Stimulated activated CD4-positive, alpha-beta T cell treated with anti-CD3 and anti-CD28 coated beads, Interleukin-1b, Interleukin-23, amount 100 ng/mL, for 4 hours (primary cell): Measurements from ENCODE around the gene ADAM23.

Experiments used
- DNase-seq, 2 donors: peaks; one replicate each; pipeline ENCODE4 v3.0.0-alpha.2; 2020; ENCODE audit warnings: low read depth in 2 of 2

The ADAM23 gene

DNA sequence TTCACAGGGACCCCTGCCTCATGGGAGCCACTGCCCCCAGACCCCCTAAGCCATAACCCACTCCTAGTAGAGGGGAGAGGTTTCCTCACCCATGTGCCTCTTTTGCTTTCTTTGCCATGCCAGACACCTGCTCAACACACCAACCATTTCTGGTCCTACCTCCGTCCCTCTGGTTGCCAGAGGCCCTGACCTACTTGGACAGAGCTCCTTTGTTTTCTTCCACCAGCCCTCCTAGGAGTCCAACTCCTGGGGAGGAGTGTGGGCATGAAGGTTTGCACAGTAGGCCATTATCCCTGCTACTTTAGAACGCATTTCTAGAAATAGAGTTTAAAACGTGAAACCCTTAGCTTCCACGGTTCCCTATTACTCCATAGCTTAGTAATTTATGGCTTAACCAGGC is 122.3 kb downstream of the ADAM23 start:
- DNase-seq, result no peak

GRCh38 chr2:206569470-206569869 is 126.1 kb downstream of the ADAM23 start:
- no peak for DNase-seq

DNA sequence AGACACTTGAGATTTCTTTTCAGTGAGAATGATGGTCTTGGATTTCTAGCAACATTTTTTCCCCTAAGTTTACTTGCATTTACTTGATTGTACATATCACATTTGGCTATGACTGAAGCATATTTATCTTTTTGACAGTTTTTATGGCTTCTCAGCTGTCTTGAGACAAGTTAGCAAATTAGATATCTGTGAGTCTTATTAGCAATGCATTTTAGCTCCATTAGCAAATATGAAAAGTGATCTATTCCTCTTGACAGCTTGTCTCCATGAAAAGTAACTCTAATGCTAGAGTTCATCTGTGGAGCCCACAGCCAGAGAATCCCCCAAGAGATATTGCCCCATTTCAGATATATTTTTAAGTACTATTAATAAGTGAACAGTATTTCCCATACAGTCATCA is 126.9 kb downstream of the ADAM23 start:
- no peak for DNase-seq

DNA sequence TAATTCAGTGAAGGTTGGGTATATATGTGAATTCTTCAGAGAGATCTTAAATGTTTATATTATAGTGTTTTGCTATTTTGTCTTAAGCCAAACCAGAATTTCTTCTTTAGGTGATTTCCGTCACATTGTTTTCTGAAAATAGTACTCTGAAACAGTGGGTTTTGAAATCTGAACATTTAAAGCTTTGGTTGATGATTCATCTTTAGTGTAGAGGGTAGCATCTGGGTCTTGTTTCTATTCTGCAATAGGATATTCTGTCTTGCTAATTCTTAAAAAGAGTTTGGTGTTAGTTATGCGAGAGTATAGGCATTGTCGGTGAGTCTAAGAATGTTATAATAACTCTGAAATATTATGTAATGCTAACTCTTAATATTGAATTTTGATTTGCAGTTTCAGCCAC is 129.4 kb downstream of the ADAM23 start:
- no peak for DNase-seq

DNA sequence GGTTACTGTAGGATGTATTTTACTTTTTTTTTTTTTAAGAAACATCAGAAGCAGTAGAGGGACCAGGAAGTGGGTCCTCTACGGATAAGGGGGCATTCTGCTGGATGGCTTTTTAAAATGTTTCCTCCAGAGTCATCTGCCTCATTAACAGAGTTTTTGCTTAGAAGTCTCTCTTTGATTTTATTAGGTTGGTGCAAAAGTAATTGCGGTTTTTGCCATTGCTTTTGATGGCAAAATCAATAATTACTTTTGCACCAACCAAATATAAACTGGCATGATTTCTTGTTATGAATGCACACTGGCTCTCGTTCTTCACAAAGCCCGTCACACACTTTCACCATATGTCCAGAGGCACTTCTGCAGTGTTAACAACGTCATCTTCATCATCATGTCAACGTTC is 130.5 kb downstream of the ADAM23 start:
- DNase-seq, result no peak

DNA sequence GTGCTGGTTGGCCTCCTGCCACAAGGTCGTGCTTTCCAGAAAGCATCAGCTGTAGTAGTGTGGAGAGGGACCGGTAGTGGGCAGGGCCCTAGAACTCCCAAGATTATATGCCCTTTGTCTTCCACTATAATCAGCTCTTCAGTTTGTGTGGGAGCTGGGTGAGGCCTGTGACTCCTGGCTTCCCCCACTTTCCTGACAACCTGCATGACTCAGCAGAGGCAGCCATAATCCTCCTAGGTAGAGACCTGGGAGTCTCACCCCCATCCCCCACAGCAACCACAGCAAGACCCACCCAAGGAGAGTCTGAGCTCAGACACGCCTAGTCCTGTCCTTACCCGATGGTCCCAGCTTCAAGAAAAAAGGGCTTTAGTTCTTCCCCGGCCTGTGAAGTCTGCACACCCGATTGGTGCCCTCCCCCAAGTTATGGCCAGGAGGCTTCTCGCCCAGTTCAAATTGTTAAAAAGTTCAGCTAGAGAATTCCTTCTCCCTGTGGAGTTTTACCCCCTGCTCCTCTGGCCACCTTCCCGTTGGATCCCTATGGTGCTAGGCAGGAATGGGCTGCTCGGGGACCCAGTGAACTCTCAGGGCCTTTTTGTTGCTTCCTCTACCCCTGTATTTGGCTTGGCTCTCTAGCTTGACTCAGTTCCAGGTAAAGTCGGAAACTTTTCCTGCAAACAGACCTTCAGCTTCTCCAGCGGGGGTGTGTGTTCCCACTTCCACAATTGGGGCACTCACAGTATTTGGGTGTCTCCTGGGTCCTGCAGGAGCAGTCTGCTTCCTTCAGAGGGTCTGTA is 141.2 kb downstream of the ADAM23 start:
- DNase-seq, result no peak

DNA sequence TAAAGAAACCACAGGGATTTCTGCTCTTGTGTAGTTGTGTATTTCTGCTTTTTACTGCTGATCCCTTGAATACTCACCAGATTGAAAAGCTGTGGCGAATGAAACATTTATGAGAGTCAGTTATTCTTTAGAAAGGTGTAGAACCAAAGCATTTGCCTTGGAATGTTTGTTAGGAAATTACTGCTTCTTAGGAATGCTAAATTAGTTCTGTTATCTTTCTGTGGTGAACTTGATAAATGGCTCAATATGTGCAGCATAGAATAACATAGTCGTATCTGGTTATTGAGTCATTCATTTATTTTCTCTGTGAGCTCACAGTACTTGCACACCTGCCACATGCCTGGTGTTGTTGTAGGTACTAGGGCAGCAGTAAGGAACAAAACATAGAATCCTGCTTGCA is 142.0 kb downstream of the ADAM23 start:
- no peak for DNase-seq

- DNase-seq, result no peak
Measured at GRCh38 chr2:206586609-206587008, 143.3 kb downstream of the ADAM23 start.

GRCh38 chr2:206597717-206598218 is 154.4 kb downstream of the ADAM23 start:
- no peak for DNase-seq

- DNase-seq, result no peak
Measured at GRCh38 chr2:206603243-206603642, 159.9 kb downstream of the ADAM23 start.

GRCh38 chr2:206610451-206610850 is 167.1 kb downstream of the ADAM23 start:
- no peak for DNase-seq

DNA sequence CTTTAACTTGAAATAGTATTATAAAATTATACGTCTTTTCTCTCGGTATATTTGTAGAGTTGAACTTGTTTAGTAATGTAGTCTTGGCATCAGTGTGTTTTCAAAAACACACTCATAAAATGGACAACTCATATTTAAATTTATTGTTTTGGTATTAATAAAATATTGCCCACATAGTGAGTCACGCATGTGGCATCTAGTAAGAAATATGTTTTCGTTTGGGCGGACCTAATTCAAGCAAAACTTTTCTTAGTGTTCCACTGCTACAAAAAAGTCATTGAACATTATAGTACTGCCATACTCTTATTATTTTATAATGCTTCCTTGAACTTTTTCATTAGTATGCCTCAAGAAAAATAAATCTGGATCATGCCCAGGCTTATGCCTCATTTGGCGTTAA is 167.9 kb downstream of the ADAM23 start:
- DNase-seq, result no peak

- no peak for DNase-seq
Measured at GRCh38 chr2:206611736-206612135, 168.4 kb downstream of the ADAM23 start.

DNA sequence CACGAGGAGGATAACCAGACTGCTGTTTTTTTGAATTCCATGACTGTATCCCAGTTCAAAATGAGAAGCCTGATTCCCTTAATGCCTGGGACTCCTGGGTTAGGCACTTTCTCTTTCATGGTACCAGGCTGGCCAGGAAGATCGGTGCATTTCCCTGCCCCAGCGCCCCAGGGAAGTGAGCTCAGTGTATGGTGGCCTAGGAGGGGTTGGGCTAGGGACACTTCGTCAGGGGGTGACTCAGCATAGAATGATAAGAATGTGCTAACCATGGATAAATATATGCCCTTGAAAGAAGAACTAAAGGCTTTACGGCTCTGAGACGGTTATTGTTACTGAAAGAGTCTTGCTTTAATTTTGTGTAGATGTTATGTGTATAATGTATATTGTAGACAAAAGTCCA is 171.5 kb downstream of the ADAM23 start:
- no peak for DNase-seq

- no peak for DNase-seq
Measured at GRCh38 chr2:206615417-206616089, 172.2 kb downstream of the ADAM23 start.

DNA sequence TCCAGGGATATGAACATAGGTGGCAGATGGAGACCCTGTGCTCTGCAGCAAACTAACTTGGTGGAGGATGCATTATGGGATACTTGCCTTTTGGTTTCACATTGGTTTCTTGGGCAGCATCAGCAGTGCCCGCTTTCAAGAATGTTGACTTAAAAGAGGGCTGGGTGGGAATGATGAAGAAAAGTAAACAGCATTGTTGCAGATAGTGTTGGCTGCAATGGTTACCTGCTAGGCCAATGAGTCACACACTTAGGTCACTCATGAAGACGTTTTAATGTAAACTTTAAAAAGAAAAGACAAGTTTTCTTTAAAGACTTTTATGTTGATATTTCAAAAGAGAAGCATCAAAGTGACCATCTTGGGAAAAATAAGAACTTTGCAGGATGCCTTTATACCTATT is 172.8 kb downstream of the ADAM23 start:
- no peak for DNase-seq

GRCh38 chr2:206619011-206619410 is 175.7 kb downstream of the ADAM23 start:
- DNase-seq, result no peak

GRCh38 chr2:206626108-206626507 is 182.8 kb downstream of the ADAM23 start:
- no peak for DNase-seq

- DNase-seq, result no peak
Measured at GRCh38 chr2:206627632-206628031, 184.3 kb downstream of the ADAM23 start.

DNA sequence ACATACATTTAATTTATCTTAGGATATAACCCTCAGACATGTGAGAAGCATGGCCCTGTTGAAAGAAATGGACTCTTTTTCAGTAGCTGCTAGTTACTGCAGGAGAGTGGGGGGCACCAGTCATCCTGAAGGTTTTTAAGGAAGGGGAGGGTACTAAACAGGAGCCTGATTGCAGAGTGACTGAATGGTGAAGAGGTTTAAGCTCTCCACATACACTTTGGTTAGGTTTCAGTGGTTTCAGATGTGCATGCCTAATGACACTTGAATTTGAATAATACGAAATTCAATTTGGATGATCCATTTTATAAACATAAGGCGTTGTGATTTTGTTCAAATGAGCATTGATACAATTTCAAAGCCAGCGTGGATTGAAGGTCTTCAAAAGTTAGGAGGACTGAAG is 188.0 kb downstream of the ADAM23 start:
- no peak for DNase-seq

DNA sequence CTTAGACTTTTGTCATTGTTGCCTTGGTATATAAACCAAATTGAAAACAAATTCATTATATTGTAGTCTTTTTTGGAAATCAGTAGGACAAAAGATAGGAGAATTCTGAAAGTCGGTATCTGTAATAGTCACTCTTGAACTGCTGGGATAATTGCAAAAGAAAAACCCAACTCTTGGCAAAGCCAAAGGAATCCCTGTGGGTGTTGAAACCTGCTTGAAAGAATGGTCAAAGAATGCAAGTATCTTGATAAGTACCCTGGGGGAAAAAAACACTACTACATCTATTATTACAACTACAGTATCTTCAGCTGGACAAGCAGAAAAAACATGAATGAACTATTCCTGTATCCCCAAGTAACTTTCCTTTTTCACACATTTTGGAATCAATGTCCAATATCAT is 191.7 kb downstream of the ADAM23 start:
- no peak for DNase-seq

- no peak for DNase-seq
Measured at GRCh38 chr2:206639636-206640035, 196.3 kb downstream of the ADAM23 start.

- no peak for DNase-seq
Measured at GRCh38 chr2:206641226-206641625, 197.9 kb downstream of the ADAM23 start.
